Measurements from ENCODE around the gene NCKAP5.

The NCKAP5 gene

GRCh38 chr2:132645722-132646539 lies 922.3 kb downstream of the NCKAP5 start:
- H3K27me3 ChIP-seq (ENCODE audit: control insufficient read depth, insufficient read depth, low read length, poor library complexity, severe bottlenecking), result no peaks in the 10 kb centered on the region
- H3K27ac ChIP-seq (ENCODE audit: insufficient read depth, low read depth, low read length, poor library complexity, severe bottlenecking), result no peak overlapping the region
- peaks cover 19% of the 10 kb centered on the region for H3K4me1 ChIP-seq (ENCODE audit: control insufficient read depth, insufficient read depth, low read length)
- 74 to 76% methylated on average over 17 to 18 of the region's 18 CpGs for WGBS, 2 experiments
- no peak overlapping the region for H3K4me3 ChIP-seq (ENCODE audit: insufficient read depth, low read depth, low read length)
- H3K9me3 ChIP-seq (ENCODE audit: control insufficient read depth, low read length), result no peaks in the 10 kb centered on the region
- H3K36me3 ChIP-seq (ENCODE audit: control insufficient read depth, insufficient read depth, low read length), result no peaks in the 10 kb centered on the region

GRCh38 chr2:132645176-132645575 lies 923.1 kb downstream of the NCKAP5 start:
- no peak overlapping the region for H3K4me3 ChIP-seq (ENCODE audit: insufficient read depth, low read depth, low read length)
- H3K27me3 ChIP-seq (ENCODE audit: control insufficient read depth, insufficient read depth, low read length, poor library complexity, severe bottlenecking), result no peaks in the 10 kb centered on the region
- H3K36me3 ChIP-seq (ENCODE audit: control insufficient read depth, insufficient read depth, low read length), result no peaks in the 10 kb centered on the region
- H3K9me3 ChIP-seq (ENCODE audit: control insufficient read depth, low read length), result no peaks in the 10 kb centered on the region
- peaks cover 20% of the 10 kb centered on the region for H3K4me1 ChIP-seq (ENCODE audit: control insufficient read depth, insufficient read depth, low read length)
- WGBS, 2 experiments, result 95 to 96% methylated on average over 35 of the region's 35 CpGs
- H3K27ac ChIP-seq (ENCODE audit: insufficient read depth, low read depth, low read length, poor library complexity, severe bottlenecking), result no peak overlapping the region

- 88 to 90% methylated on average over 2 of the region's 2 CpGs for WGBS, 2 experiments
- H3K27me3 ChIP-seq (ENCODE audit: control insufficient read depth, insufficient read depth, low read length, poor library complexity, severe bottlenecking), result no peaks in the 10 kb centered on the region
- H3K4me3 ChIP-seq (ENCODE audit: insufficient read depth, low read depth, low read length), result no peak overlapping the region
- peaks cover 20% of the 10 kb centered on the region for H3K4me1 ChIP-seq (ENCODE audit: control insufficient read depth, insufficient read depth, low read length)
- H3K27ac ChIP-seq (ENCODE audit: insufficient read depth, low read depth, low read length, poor library complexity, severe bottlenecking), result no peak overlapping the region
- H3K36me3 ChIP-seq (ENCODE audit: control insufficient read depth, insufficient read depth, low read length), result no peaks in the 10 kb centered on the region
- H3K9me3 ChIP-seq (ENCODE audit: control insufficient read depth, low read length), result no peaks in the 10 kb centered on the region
These were observed 925.8 kb downstream of the NCKAP5 start for GRCh38 chr2:132642415-132642814.

GRCh38 chr2:132641819-132642218 lies 926.4 kb downstream of the NCKAP5 start:
- no peaks in the 10 kb centered on the region for H3K36me3 ChIP-seq (ENCODE audit: control insufficient read depth, insufficient read depth, low read length)
- no peak overlapping the region for H3K27ac ChIP-seq (ENCODE audit: insufficient read depth, low read depth, low read length, poor library complexity, severe bottlenecking)
- H3K9me3 ChIP-seq (ENCODE audit: control insufficient read depth, low read length), result no peaks in the 10 kb centered on the region
- no peaks in the 10 kb centered on the region for H3K27me3 ChIP-seq (ENCODE audit: control insufficient read depth, insufficient read depth, low read length, poor library complexity, severe bottlenecking)
- peaks cover 20% of the 10 kb centered on the region for H3K4me1 ChIP-seq (ENCODE audit: control insufficient read depth, insufficient read depth, low read length)
- H3K4me3 ChIP-seq (ENCODE audit: insufficient read depth, low read depth, low read length), result no peak overlapping the region

DNA sequence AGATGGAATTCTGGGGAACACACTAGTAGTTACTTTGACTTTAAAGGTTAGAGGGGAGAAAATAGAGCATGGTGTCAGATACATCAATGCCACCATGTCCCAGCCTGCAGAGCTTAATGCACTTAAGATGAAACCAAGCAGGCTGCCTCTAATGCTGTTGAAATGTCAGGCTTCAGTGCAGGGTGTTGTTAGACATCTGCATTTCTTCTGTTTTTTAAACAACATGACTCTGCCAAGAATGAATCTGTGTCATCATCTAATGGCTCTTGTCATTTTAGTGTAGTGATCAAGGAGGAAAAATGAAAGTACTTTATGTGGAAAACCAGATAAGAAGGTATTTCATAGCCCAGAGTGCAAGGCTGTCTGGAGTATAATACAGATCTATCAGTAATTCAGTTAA lies 928.1 kb downstream of the NCKAP5 start:
- Histone ChIP-seq H3K9me3 (ENCODE audit: control insufficient read depth, low read length) (no peaks in the 10 kb centered on the region), H3K27me3 (ENCODE audit: control insufficient read depth, insufficient read depth, low read length, poor library complexity, severe bottlenecking) (no peaks in the 10 kb centered on the region), H3K27ac (ENCODE audit: insufficient read depth, low read depth, low read length, poor library complexity, severe bottlenecking) (no peak overlapping the region), H3K4me1 (ENCODE audit: control insufficient read depth, insufficient read depth, low read length) (peaks cover 11% of the 10 kb centered on the region), H3K36me3 (ENCODE audit: control insufficient read depth, insufficient read depth, low read length) (no peaks in the 10 kb centered on the region), H3K4me3 (ENCODE audit: insufficient read depth, low read depth, low read length) (no peak overlapping the region)

GRCh38 chr2:132638313-132639040 lies 929.8 kb downstream of the NCKAP5 start:
- no peaks in the 10 kb centered on the region for H3K36me3 ChIP-seq (ENCODE audit: control insufficient read depth, insufficient read depth, low read length)
- H3K4me1 ChIP-seq (ENCODE audit: control insufficient read depth, insufficient read depth, low read length), result peaks cover 11% of the 10 kb centered on the region
- WGBS, 2 experiments, result 71 to 74% methylated on average over 5 of the region's 5 CpGs
- no peak overlapping the region for H3K27ac ChIP-seq (ENCODE audit: insufficient read depth, low read depth, low read length, poor library complexity, severe bottlenecking)
- H3K4me3 ChIP-seq (ENCODE audit: insufficient read depth, low read depth, low read length), result no peak overlapping the region
- no peaks in the 10 kb centered on the region for H3K27me3 ChIP-seq (ENCODE audit: control insufficient read depth, insufficient read depth, low read length, poor library complexity, severe bottlenecking)
- no peaks in the 10 kb centered on the region for H3K9me3 ChIP-seq (ENCODE audit: control insufficient read depth, low read length)

- H3K4me3 ChIP-seq (ENCODE audit: insufficient read depth, low read depth, low read length), result no peak overlapping the region
These were observed 931.9 kb downstream of the NCKAP5 start for GRCh38 chr2:132636346-132636745.

GRCh38 chr2:132633635-132634034 lies 934.6 kb downstream of the NCKAP5 start:
- no peaks in the 10 kb centered on the region for H3K27me3 ChIP-seq (ENCODE audit: control insufficient read depth, insufficient read depth, low read length, poor library complexity, severe bottlenecking)
- 94 to 97% methylated on average over 2 of the region's 2 CpGs for WGBS, 2 experiments
- no peaks in the 10 kb centered on the region for H3K9me3 ChIP-seq (ENCODE audit: control insufficient read depth, low read length)
- no peaks in the 10 kb centered on the region for H3K36me3 ChIP-seq (ENCODE audit: control insufficient read depth, insufficient read depth, low read length)
- no peak overlapping the region for H3K27ac ChIP-seq (ENCODE audit: insufficient read depth, low read depth, low read length, poor library complexity, severe bottlenecking)
- no peak overlapping the region for H3K4me3 ChIP-seq (ENCODE audit: insufficient read depth, low read depth, low read length)
- peaks cover 6% of the 10 kb centered on the region for H3K4me1 ChIP-seq (ENCODE audit: control insufficient read depth, insufficient read depth, low read length)

More at GRCh38 chr2:132636346-132636745, 931.9 kb downstream of the NCKAP5 start:
- no peaks in the 10 kb centered on the region for H3K9me3 ChIP-seq (ENCODE audit: control insufficient read depth, low read length)
- no peaks in the 10 kb centered on the region for H3K27me3 ChIP-seq (ENCODE audit: control insufficient read depth, insufficient read depth, low read length, poor library complexity, severe bottlenecking)
- H3K36me3 ChIP-seq (ENCODE audit: control insufficient read depth, insufficient read depth, low read length), result no peaks in the 10 kb centered on the region
- no peak overlapping the region for H3K27ac ChIP-seq (ENCODE audit: insufficient read depth, low read depth, low read length, poor library complexity, severe bottlenecking)
- WGBS, 2 experiments, result 85 to 87% methylated on average over 1 of the region's 1 CpG
- peaks cover 11% of the 10 kb centered on the region for H3K4me1 ChIP-seq (ENCODE audit: control insufficient read depth, insufficient read depth, low read length)

DNA sequence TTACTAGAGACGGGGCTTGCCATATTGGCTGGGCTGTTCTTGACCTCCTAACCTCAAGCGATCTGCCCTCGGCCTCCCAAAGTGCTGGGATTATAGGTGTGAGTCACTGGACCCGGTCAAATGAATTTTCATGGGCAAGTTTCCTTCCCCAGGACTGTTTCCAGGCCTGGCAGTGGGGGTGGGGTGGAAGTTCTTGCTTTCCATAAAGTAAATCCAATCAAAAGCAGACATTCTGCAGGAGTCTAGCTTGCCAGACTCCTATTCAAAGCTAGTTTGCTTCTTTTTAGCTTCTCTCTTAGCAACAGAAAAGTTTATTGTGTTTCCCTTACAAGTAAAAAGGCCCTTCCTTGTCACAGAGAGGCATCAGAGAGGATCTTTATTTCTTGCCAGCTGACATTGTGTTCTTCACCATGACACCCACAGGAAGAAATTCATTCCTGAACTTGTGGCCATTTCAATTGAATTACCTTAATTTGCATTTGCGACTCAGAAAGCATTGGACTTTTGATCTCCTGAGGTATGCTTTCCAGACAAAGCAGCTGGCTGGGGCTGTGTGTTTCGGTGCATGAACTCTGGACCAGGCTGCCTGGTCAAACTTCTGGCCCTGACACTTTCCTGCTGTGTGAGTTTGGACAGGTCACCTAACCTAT lies 936.1 kb downstream of the NCKAP5 start:
- no peaks in the 10 kb centered on the region for H3K27me3 ChIP-seq (ENCODE audit: control insufficient read depth, insufficient read depth, low read length, poor library complexity, severe bottlenecking)
- 77 to 78% methylated on average over 6 of the region's 6 CpGs for WGBS, 2 experiments
- no peak overlapping the region for H3K4me3 ChIP-seq (ENCODE audit: insufficient read depth, low read depth, low read length)
- H3K36me3 ChIP-seq (ENCODE audit: control insufficient read depth, insufficient read depth, low read length), result no peaks in the 10 kb centered on the region
- H3K9me3 ChIP-seq (ENCODE audit: control insufficient read depth, low read length), result no peaks in the 10 kb centered on the region
- H3K27ac ChIP-seq (ENCODE audit: insufficient read depth, low read depth, low read length, poor library complexity, severe bottlenecking), result no peak overlapping the region
- H3K4me1 ChIP-seq (ENCODE audit: control insufficient read depth, insufficient read depth, low read length), result peaks cover 6% of the 10 kb centered on the region

DNA sequence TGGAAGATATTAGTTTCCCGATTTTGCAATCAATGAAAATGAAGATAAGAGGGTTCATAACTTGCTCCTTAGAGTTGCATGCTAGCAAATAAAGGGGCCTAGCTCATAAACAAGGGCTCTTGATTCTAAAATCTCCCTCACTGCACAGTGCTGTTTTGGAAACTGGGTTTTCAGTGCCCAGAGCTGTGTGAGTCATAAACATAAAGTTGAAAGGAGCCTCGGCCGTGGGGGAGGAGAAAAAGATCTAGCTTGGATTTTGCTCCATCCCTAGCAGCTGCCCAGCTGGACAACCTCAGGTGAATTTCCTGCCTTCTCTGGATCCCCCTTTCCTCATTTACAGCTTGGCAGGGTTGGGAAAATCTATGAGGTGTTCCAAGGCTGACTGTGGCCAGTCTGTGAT lies 940.7 kb downstream of the NCKAP5 start:
- no peaks in the 10 kb centered on the region for H3K27me3 ChIP-seq (ENCODE audit: control insufficient read depth, insufficient read depth, low read length, poor library complexity, severe bottlenecking)
- no peak overlapping the region for H3K4me3 ChIP-seq (ENCODE audit: insufficient read depth, low read depth, low read length)
- no peak overlapping the region for H3K27ac ChIP-seq (ENCODE audit: insufficient read depth, low read depth, low read length, poor library complexity, severe bottlenecking)
- H3K4me1 ChIP-seq (ENCODE audit: control insufficient read depth, insufficient read depth, low read length), result peaks cover 6% of the 10 kb centered on the region
- no peaks in the 10 kb centered on the region for H3K36me3 ChIP-seq (ENCODE audit: control insufficient read depth, insufficient read depth, low read length)
- no peaks in the 10 kb centered on the region for H3K9me3 ChIP-seq (ENCODE audit: control insufficient read depth, low read length)
- WGBS, 2 experiments, result 92 to 94% methylated on average over 3 of the region's 3 CpGs
